Left forelimb (tissue), 1 donor: ENCODE measurements around the gene DMD.
"Not testable (repeated sequence)": the region's sequence is repeated elsewhere in the genome, so short reads cannot be mapped to it uniquely, and the experiment has no call there.

Experiments
- DNase-seq: peaks from one replicate; pipeline ENCODE4 v3.0.0-alpha.2; 2018; ENCODE audit warnings: low spot score

DMD gene

DNA sequence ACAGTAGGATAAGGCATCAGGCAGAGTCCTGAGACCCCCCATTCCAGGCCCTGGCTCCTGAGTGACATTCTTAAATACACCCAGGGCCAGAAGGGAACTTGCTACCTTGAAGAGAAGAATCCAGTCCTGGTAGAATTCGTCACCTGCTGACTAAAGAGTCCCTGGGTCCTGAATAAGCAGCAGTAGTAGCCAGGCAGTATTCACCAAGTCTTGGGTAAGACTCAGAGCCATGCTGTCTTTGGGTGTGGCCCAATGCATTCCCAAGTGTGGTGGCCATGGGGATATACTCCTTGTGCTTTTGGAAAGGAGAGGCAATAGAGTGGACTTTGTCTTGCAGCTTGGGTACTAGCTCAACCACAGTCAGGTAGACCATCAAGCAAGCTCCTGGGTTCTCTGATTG lies 359.1 kb downstream of the DMD start:
- DNase-seq, result no peak

DNA sequence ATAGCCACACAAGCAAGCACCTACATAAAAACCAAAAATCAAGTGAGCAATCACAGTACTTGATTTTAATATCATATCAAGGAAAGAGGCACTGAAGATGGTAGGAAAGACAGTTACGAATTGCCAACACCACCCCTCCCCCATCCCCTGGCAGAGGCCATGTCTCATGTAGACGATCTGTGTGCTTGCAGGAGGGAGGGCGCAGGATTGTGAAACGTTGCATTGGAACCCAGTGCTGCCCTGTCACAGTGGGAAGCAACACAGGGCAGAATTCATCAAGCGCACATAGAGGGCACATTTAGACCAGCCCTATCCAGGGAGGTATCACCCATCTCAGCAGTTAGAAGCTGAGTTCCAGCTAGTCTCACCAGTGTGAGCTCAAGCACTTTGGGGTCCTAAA lies 359.8 kb downstream of the DMD start:
- no peak for DNase-seq

DNA sequence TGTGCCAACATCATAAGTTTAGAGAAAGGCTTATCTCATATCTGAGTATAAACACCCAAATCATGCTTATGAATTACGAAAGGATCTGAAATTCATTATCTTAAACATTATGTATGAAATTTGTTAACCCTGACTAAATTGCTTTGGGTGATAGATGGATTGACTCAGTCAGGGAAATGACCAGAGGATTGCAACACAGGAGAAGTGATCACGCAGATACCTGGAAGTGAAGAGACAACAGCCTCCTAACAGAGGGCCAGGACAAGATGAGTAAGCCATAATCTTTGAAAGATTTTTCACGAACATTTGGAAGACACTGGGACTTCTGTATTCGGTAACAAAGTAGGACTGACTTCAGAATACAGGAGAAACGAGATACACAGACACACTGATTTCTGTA lies 363.4 kb downstream of the DMD start:
- no peak for DNase-seq

DNA sequence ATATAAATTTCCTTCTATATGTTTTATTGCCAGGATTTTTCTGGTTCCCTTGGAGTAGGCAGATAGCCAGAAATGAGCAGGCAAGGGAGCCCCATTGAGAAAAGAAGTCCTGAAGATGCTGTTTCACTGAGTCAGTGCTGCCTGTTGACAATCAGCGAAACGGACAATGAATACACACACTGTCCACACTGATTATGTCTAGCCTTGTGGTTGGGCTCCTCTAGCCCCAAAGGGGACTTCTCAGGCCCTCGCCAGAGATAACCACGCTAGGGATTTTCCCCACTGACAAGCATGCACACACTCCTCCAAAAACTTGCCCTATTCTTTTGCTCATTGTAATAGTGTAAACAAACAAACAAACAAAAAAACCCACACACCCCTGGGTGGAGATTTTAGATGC lies 369.3 kb downstream of the DMD start:
- no peak for DNase-seq

DNA sequence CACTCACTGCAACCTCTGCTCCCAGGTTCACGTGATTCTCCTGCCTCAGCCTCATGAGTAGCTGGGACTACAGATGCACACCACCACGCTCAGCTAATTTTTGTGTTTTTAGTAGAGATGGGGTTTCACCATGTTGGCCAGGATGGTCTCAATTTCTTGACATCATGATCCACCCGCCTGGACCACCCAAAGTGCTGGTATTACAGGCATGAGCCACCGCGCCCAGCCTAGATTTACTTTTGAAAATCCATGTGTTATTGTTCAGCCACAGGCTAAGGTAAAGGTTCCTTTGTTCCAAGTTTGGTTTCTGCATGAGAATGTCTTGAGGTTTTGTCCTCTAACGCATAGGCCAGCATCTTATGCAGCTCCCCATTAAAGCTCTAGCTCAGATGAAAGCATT lies 371.6 kb downstream of the DMD start:
- DNase-seq, result no peak

DNA sequence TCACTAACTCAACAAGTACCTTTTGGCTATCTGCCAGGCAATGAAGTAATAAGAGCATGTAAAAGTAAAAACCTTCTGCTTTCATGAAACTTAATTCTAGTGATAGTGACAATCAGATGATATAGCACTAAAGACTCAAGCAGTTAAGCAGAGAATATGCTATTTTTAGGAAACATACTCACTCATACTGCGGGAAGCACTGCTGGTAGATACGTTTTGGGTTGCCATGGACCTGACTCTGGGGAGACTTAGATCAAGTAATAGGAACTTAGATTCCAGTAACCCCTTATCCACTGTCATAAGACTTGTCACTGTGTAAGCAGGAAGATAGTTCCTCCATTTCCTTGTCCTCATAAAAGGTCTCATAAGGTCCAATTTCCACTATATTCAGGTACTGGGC lies 386.3 kb downstream of the DMD start:
- DNase-seq, result no peak

DNA sequence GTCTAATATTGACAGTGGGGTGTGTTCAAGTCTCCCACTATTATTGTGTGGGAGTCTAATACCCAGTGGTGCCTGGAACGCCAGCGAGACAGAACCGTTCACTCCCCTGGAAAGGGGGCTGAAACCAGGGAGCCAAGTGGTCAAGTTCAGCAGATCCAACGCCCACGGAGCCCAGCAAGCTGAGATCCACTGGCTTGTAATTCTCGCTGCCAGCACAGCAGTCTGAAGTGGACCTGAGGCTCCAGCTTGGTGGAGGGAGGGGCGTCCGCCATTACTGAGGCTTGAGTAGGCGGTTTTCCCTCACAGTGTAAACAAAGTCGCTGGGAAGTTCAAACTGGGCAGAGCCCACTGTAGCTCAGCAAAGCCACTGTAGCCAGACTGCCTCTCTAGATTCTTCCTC lies 407.3 kb downstream of the DMD start:
- DNase-seq, result no peak

DNA sequence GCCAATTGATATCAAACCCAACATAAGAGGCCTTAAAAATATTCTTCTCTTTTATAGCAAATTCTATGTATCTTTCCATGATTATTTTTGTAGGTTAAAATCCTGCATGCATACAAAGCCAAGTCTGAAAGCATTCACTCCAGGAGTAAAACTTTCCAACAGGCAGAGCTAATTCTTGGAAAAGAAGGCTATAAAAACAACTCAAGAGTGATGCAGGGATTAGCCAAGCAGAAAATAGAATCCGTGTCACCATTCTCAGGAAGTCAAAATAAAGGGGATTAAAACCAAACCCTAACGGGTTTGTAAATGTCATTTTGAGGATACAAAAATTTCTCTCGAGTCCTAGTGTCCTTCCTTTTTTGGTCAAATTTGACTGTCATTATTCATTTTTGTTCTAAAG lies 412.4 kb downstream of the DMD start:
- no peak for DNase-seq

DNA sequence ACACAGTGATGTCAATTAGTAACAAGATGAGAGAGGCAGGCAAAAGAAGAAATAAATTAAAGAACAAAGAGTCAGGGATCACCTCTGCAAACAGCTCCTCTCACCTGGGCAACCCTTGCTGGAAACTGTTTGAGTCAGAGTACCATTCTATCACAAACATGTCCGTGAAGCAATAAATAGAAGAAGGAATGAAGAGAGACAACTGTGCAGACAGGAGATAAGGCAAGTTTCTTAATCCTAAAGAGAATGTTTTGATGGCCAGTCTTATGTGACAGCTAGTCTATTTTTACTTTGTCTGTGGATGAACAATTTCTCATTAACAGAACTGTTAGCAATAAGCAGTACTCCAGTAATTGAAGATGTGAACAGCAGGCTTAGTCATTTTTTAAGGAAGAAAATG lies 422.4 kb downstream of the DMD start:
- DNase-seq, result no peak

DNA sequence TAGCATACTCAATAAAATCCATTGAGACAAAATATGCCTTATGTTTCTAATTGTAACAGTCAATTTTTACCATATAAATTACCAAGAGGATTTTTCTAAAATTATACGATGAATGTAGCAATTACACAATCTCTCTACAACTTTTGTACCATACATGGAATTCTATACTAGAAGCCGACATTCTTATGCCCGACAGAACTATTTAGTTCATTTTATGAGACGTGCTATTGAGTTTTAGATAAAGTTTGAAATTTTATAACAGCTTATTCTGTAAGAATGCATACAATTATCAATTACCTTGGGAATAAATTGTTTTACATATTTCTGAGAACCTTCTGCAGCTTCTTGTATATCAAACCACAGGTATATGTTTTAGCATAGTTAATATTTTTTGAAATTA lies 431.2 kb downstream of the DMD start:
- no peak for DNase-seq

DNA sequence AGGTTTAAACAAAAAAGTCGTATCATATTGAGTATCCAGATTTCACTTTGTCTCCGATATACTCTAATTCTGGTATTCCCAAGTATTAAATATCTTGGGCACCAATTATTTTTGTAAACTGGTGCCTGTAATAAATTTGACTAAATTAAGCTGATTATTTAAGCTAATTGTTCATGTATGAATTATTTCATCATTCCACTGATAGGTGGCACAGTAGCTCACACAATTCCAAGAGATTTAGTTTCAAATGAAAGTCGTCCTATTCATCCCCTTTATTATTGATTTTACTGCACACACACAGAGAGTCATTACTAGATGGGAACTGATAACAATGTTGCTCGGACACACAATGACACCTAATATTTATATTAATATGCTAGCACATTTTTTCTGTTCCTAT lies 432.4 kb downstream of the DMD start:
- no peak for DNase-seq

DNA sequence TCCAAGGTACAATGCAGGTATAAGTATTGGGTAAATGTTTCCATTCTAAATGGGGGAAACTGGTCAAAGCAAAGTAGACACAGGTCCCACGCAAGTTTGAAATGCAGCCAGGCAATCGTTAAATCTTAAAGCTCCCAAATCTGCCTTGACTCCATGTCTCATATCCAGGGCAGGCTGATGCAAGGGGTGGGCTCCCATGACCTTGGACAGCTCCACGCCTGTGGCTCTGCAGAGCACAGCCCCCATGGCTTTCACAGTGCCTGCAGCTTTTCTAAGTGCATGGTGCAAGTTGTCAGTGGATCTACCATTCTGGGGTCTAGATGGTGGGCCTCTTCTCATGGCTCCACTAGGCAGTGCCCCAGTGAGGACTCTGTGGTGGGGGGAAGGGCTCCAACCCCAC lies 436.4 kb downstream of the DMD start:
- DNase-seq, result no peak

DNA sequence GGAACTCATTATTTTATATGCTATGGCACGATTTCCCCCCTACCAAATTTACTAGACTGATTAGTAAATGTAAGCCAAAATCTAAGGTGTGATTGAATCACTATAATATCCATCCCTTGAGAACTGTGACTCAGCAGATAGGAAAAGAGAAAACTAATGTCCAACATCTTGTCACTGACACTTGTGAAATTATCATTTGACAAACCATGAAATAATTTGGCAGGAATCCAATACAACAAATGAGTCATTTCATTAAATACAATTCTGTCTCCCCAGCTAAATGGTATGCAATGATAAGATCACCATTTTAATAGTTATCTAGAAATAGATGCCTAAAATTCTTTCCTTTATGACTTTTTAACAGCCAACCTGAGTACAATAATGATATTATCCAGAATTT lies 462.3 kb downstream of the DMD start:
- no peak for DNase-seq

DNA sequence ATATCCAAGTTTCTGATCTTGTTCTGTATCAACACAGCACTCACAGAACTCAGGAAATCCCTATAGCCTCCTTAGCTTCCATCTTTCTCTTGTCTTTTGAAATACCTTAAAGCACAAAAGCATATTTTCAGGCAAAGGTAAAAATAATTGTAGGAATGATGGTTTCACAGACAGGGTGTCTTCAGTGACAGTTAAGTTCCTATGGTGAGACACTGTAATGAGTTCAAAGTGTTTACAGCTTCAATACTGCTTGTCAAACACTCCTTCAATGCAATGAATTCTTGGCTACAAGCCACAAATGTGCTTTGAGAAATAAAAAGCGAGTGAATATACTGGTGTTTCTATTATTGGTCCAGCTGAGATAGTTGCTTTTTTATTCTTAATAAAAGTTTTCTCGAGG lies 466.0 kb downstream of the DMD start:
- no peak for DNase-seq

DNA sequence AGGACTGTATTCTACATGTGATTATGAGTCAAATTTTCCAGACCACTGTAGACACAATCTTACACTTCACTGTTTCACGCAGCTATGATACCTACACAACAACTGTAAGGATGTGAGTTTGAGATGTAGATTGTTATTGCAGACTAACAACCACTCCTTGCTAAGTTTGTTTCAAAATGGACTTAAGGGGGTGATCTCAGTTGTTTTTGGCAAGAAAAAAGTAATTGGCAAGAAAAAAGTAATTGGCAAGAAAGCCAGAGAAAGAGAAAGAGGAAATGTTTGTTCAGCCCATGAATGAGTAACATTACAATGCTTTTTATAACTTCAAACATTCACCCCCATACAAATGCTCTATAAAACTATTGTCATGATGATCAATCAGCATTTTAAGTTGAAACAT lies 466.4 kb downstream of the DMD start:
- DNase-seq, result no peak

DNA sequence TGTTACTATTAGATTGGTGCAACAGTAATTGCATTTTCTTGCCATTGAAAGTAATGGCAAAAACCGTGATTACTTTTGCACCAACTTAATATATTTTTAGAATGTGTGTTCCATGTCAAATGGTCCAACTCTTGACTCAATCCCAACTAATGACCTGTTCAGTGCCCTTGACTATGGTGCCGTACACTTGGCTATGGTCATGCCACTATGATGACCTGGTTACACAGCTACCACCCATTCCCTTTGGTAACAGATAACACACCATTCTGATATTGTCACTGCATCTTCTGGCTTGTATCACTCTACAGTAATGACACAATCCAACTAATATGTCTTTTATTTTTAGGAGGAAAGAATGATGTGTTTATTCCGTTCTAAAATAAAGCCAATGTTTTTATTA lies 469.4 kb downstream of the DMD start:
- no peak for DNase-seq

DNA sequence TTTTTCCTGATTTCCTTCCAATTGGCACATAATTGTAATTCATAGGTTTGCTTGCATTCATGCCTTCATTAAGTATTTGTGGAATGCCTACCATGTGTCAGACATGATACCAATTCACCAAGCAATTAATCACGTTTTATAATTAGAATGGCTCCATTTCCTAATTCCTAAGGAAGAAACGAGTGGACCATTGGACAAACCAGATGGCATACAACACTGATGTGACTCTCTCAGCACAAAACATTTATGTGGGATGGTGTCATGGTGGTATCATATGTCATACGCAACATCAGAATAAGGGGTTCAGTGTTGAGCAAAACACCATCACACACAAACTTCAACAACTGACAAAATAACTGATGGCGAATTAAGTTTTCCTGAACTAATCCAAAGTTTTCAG lies 502.8 kb downstream of the DMD start:
- no peak for DNase-seq

DNA sequence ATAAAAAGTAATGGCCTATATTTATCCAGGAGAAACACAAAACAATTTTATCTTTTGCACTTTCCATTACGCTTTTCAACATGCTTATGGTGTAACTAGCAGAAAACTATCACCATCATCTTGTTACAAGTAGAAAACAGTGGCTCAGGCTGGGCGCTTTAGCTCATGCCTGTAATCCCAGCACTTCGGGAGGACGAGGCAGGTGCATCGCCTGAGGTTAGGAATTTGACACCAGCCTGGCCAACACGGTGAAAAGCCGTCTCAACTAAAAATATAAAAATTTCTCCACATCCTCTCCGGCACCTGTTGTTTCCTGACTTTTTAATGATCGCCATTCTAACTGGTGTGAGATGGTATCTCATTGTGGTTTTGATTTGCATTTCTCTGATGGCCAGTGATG lies 506.0 kb downstream of the DMD start:
- DNase-seq, result not testable (repeated sequence)

DNA sequence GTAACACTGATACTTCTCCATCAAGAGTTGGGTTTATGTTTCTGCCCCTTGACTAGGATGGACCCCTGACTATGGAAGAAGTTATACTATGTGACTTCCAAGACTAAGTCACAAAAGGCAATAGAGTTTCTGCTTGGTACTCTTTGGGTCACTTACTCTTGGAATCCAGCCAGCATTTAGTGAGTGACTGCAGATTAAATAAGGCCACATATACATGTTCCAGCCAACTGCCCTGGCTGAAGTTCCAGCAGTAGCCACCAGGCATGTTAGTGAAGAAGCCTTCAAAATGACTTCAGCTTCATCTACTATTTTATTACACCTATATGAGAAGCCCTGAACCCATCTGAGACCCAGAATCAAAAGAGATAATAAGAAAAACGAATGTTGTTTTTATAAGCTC lies 524.0 kb downstream of the DMD start:
- no peak for DNase-seq

DNA sequence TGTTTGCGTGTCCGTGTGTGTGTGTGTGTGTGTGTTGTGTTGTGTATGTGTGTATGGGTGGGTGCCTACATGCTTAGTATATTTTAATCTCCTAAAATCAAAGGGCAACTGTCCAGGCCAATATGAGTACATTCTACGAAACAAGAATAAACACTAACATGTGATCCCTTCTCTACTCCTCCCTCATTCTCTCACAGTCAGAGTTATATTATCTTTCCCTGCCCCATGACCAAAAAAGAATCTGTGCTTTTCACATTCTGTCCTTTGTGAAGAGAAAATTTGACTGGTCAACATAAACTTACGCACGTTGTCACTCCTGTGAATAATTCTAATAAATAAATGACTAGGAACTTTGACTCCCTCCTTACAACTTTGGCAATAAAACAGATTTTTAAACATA lies 532.9 kb downstream of the DMD start:
- no peak for DNase-seq

DNA sequence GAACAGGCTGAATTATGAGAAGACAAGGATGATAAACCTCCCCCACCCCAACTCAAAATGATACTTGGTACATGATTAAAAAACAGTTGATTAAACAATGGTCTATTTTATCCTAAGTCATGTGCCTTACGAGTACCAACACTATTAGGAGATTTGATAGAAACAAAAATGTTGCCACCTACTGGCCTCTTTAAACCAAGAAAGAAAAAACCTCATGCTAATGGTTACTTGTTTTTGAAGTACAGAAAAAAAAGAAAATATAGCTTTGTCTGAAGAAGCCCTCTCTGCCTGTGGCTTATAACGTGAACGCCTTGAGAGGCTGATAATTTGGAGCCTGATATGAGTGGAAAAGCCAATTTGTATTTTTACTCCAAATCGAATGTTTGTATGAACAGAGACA lies 538.2 kb downstream of the DMD start:
- DNase-seq, result no peak

DNA sequence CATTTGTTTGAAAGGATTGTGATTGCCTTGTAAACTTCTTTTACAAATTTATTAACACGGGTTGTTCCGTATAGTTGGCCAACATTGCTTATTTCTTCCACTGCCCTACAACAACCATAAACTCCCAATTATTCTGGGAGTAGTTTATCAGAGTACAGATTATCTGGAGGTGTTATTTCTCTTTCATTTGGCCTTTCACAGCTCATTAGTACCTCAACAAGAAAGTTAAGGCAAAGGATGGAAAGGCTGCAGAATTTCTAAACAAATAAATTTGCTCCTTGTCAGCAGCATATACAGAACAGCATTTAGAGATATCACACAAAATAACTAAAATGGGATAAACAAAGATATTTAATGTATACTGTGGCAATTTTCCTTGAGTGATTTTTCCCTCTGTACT lies 548.8 kb downstream of the DMD start:
- no peak for DNase-seq

DNA sequence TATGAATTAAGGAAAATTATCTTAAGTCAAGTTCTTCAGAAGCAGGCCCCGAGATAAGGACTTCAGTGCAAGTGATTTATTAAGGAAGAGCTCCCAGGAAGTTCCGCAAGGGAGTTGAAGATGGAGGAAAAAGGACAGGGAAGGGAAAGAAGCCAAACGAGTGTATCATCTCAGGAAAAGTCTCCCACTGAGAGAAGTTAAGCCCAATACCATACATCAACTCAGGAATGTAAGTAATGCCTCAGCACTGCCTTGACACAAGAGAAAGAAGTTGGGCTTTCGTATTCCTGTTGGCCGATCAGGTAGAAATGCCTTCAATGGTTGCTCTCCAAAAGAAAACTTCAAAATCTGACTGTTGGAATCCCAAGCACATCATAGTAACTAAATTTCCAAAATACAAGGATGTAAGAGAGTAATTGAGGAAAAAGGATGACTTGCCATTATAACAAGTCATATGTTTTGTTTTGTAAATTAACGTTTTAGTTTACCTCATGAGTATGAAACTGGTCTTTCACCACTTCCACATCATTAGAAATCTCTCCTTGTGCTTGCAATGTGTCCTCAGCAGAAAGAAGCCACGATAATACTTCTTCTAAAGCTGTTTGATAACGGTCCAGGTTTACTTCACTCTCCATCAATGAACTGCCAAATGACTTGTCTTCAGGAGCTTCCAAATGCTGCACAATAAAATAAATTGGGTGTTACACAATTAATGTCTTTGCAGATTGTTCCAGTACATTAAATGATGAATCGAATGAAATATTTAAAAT lies 566.7 kb downstream of the DMD start:
- DNase-seq, result no peak

DNA sequence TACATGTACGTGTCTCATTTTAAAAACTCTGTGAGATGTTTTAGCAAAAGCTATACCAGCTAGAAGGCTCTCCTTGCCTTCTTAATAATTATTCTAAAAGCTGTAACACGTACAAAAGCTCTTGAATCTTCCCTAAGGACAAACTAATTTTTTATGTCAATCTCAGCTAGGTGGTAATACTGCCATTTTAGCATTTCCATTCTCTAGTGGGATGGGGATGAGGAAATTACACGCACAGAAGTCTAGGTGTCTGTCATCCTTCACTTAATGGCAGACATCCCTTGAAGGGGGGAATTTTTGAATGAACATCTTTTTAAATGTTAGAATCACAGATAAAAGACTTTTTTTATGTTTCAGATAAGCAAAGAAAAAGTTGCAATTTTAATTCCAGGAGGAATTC lies 569.1 kb downstream of the DMD start:
- no peak for DNase-seq

DNA sequence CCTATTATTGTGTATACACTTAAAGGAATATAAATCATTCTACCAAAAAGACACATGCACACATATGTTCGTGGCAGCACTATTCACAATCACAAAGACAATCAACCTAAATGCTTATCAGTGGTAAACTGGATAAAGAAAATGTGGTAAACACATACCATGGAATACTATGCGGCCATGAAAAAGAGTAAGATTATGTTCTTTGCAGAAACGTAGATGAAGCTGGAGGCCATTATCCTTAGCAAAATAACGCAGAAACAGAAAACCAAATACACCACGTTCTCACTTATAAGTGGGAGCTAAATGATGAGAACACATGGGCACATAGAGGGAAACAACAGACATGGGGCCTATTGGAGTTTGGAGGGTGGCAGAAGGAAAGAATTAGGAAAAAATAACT lies 593.2 kb downstream of the DMD start:
- DNase-seq, result no peak
